ENCODE results near the gene CHD5. TPM values are rescaled to one million over a fixed set of nuclear protein-coding genes. Genes with fewer than 3 reads are reported as not detected.
A peak's percentile ranks its signal among the peaks of the same experiment; 100 is the strongest.

The CHD5 gene
- total and polyA plus RNA-seq, 7 experiments from 2014 or later, result 0.14 to 2.8 (median 0.37) TPM; not detected in 2

GRCh38 chr1:6150006-6150938, 29.8 kb downstream of the CHD5 start:
- H3K4me3 Mint-ChIP-seq, result peak overlapping the region in 1 of 10 donors; percentile 0
- Histone ChIP-seq H3K4me3 (ENCODE audit: low read length) (no peak overlapping the region), H3K27me3 (ENCODE audit: control insufficient read depth in 2 of 2, insufficient read depth in 2 of 2, low read length in 2 of 2) (peaks cover 0 to 3% of the 10 kb centered on the region in 2 donors), H3K9me3 (ENCODE audit: control insufficient read depth in 2 of 3, low read length in 3 of 3) (no peaks in the 10 kb centered on the region), H3K27ac (ENCODE audit: low read depth, low read length) (no peak overlapping the region), H3K36me3 (ENCODE audit: control insufficient read depth in 2 of 3, insufficient read depth in 3 of 3, low read length in 3 of 3) (no peaks in the 10 kb centered on the region), H3K4me1 (ENCODE audit: control insufficient read depth in 2 of 2, insufficient read depth in 2 of 2, low read length in 2 of 2) (peaks cover 0 to 8% of the 10 kb centered on the region in 2 donors)
- no peaks in the 10 kb centered on the region for H3K36me3 Mint-ChIP-seq
- CTCF ChIA-PET, result no interaction called here
- no peak overlapping the region for H3K27ac Mint-ChIP-seq
- DNase-seq (no peak), ATAC-seq (no peak)
- intact Hi-C loops (cut with micrococcal nuclease), result no loop called here
- POLR2A ChIA-PET, result no interaction called here
- H3K4me1 Mint-ChIP-seq, result peaks cover 0 to 30% (median 10%) of the 10 kb centered on the region in 7 donors
- H3K27me3 Mint-ChIP-seq, result peaks cover 0 to 10% (median 4%) of the 10 kb centered on the region in 5 donors
- peaks cover 0 to 1% (median 0%) of the 10 kb centered on the region in 11 donors for H3K9me3 Mint-ChIP-seq

GRCh38 chr1:6149597-6149996, 30.5 kb downstream of the CHD5 start:
- Mint-ChIP-seq H3K4me3 (no peak overlapping the region), H3K27ac (no peak overlapping the region), H3K36me3 (no peaks in the 10 kb centered on the region), H3K9me3 (peaks cover 0 to 1% (median 0%) of the 10 kb centered on the region in 11 donors), H3K4me1 (peaks cover 0 to 24% (median 9%) of the 10 kb centered on the region in 7 donors), H3K27me3 (peaks cover 0 to 10% (median 4%) of the 10 kb centered on the region in 5 donors)
- Histone ChIP-seq H3K36me3 (ENCODE audit: control insufficient read depth in 2 of 3, insufficient read depth in 3 of 3, low read length in 3 of 3) (no peaks in the 10 kb centered on the region), H3K27me3 (ENCODE audit: control insufficient read depth in 2 of 2, insufficient read depth in 2 of 2, low read length in 2 of 2) (peaks cover 0 to 3% of the 10 kb centered on the region in 2 donors), H3K4me1 (ENCODE audit: control insufficient read depth in 2 of 2, insufficient read depth in 2 of 2, low read length in 2 of 2) (peaks cover 0 to 8% of the 10 kb centered on the region in 2 donors), H3K27ac (ENCODE audit: low read depth, low read length) (no peak overlapping the region), H3K4me3 (ENCODE audit: low read length) (no peak overlapping the region), H3K9me3 (ENCODE audit: control insufficient read depth in 2 of 3, low read length in 3 of 3) (no peaks in the 10 kb centered on the region)
- ChIA-PET CTCF (no interaction called here), POLR2A (no interaction called here)
- no peak for DNase-seq
- ATAC-seq, result no peak
- intact Hi-C loops (cut with micrococcal nuclease), result loop anchor here in 1 of 2 donors (2.0 kb wide), 1 partner anchor 23 kb away; no protein-coding TSS in a partner anchor

- DNase-seq (peak; percentile 21 to 80 (median 55)), ATAC-seq (peak; percentile 92)
- intact Hi-C loops (cut with micrococcal nuclease), result loop anchor here in 1 of 2 donors (2.0 kb wide), 1 partner anchor 22 kb away; no protein-coding TSS in a partner anchor
- H3K4me1 ChIP-seq (ENCODE audit: control insufficient read depth in 2 of 2, insufficient read depth in 2 of 2, low read length in 2 of 2), result peaks cover 0 to 3% of the 10 kb centered on the region in 2 donors
- no peak overlapping the region for H3K27ac ChIP-seq (ENCODE audit: low read depth, low read length)
- ChIA-PET POLR2A (no interaction called here), CTCF (no interaction called here)
- no peaks in the 10 kb centered on the region for H3K36me3 Mint-ChIP-seq
- H3K36me3 ChIP-seq (ENCODE audit: control insufficient read depth in 2 of 3, insufficient read depth in 3 of 3, low read length in 3 of 3), result no peaks in the 10 kb centered on the region
- peaks cover 0 to 10% (median 4%) of the 10 kb centered on the region in 5 donors for H3K27me3 Mint-ChIP-seq
- H3K4me3 Mint-ChIP-seq, result peak overlapping the region in 6 of 10 donors; percentile 59 to 86 (median 78)
- no peak overlapping the region for H3K4me3 ChIP-seq (ENCODE audit: low read length)
- H3K4me1 Mint-ChIP-seq, result peaks cover 0 to 17% (median 9%) of the 10 kb centered on the region in 7 donors
- H3K9me3 ChIP-seq (ENCODE audit: control insufficient read depth in 2 of 3, low read length in 3 of 3), result no peaks in the 10 kb centered on the region
- H3K27ac Mint-ChIP-seq, result no peak overlapping the region
- peaks cover 0 to 1% (median 0%) of the 10 kb centered on the region in 11 donors for H3K9me3 Mint-ChIP-seq
- peaks cover 0 to 3% of the 10 kb centered on the region in 2 donors for H3K27me3 ChIP-seq (ENCODE audit: control insufficient read depth in 2 of 2, insufficient read depth in 2 of 2, low read length in 2 of 2)
Measured at GRCh38 chr1:6148497-6149241, 31.5 kb downstream of the CHD5 start.

- Mint-ChIP-seq H3K4me3 (no peak overlapping the region), H3K36me3 (no peaks in the 10 kb centered on the region), H3K27me3 (peaks cover 0 to 8% (median 4%) of the 10 kb centered on the region in 5 donors), H3K9me3 (peaks cover 0 to 1% (median 0%) of the 10 kb centered on the region in 11 donors), H3K4me1 (peaks cover 0 to 10% (median 6%) of the 10 kb centered on the region in 7 donors), H3K27ac (peak overlapping the region in 1 of 9 donors; percentile 71)
- Histone ChIP-seq H3K9me3 (ENCODE audit: control insufficient read depth in 2 of 3, low read length in 3 of 3) (no peaks in the 10 kb centered on the region), H3K27ac (ENCODE audit: low read depth, low read length) (no peak overlapping the region), H3K27me3 (ENCODE audit: control insufficient read depth in 2 of 2, insufficient read depth in 2 of 2, low read length in 2 of 2) (peaks cover 0 to 3% of the 10 kb centered on the region in 2 donors), H3K4me1 (ENCODE audit: control insufficient read depth in 2 of 2, insufficient read depth in 2 of 2, low read length in 2 of 2) (peaks cover 0 to 3% of the 10 kb centered on the region in 2 donors), H3K36me3 (ENCODE audit: control insufficient read depth in 2 of 3, insufficient read depth in 3 of 3, low read length in 3 of 3) (no peaks in the 10 kb centered on the region), H3K4me3 (ENCODE audit: low read length) (no peak overlapping the region)
- ChIA-PET CTCF (no interaction called here), POLR2A (no interaction called here)
- DNase-seq (no peak), ATAC-seq (no peak)
- intact Hi-C loops (cut with micrococcal nuclease), result no loop called here
Measured at GRCh38 chr1:6145864-6146410, 34.2 kb downstream of the CHD5 start.

GRCh38 chr1:6145396-6145750, 34.7 kb downstream of the CHD5 start:
- H3K27ac Mint-ChIP-seq, result no peak overlapping the region
- H3K4me1 Mint-ChIP-seq, result peaks cover 0 to 10% (median 6%) of the 10 kb centered on the region in 7 donors

GRCh38 chr1:6144647-6145395, 35.3 kb downstream of the CHD5 start:
- ATAC-seq, result no peak
- no peak for DNase-seq
- Mint-ChIP-seq H3K27me3 (peaks cover 0 to 8% (median 4%) of the 10 kb centered on the region in 5 donors), H3K4me3 (no peak overlapping the region), H3K36me3 (no peaks in the 10 kb centered on the region), H3K9me3 (peaks cover 0 to 1% (median 0%) of the 10 kb centered on the region in 11 donors), H3K4me1 (peaks cover 0 to 10% (median 6%) of the 10 kb centered on the region in 7 donors), H3K27ac (no peak overlapping the region)
- Histone ChIP-seq H3K4me1 (ENCODE audit: control insufficient read depth in 2 of 2, insufficient read depth in 2 of 2, low read length in 2 of 2) (peaks cover 0 to 3% of the 10 kb centered on the region in 2 donors), H3K9me3 (ENCODE audit: control insufficient read depth in 2 of 3, low read length in 3 of 3) (no peaks in the 10 kb centered on the region), H3K36me3 (ENCODE audit: control insufficient read depth in 2 of 3, insufficient read depth in 3 of 3, low read length in 3 of 3) (no peaks in the 10 kb centered on the region), H3K27me3 (ENCODE audit: control insufficient read depth in 2 of 2, insufficient read depth in 2 of 2, low read length in 2 of 2) (peaks cover 0 to 3% of the 10 kb centered on the region in 2 donors), H3K4me3 (ENCODE audit: low read length) (no peak overlapping the region), H3K27ac (ENCODE audit: low read depth, low read length) (no peak overlapping the region)
- POLR2A ChIA-PET, result no interaction called here
- intact Hi-C loops (cut with micrococcal nuclease), result no loop called here
- CTCF ChIA-PET, result no interaction called here

More at GRCh38 chr1:6145396-6145750, 34.7 kb downstream of the CHD5 start:
- peaks cover 0 to 3% of the 10 kb centered on the region in 2 donors for H3K4me1 ChIP-seq (ENCODE audit: control insufficient read depth in 2 of 2, insufficient read depth in 2 of 2, low read length in 2 of 2)
- no peak for DNase-seq
- intact Hi-C loops (cut with micrococcal nuclease), result no loop called here
- H3K4me3 ChIP-seq (ENCODE audit: low read length), result no peak overlapping the region
- Mint-ChIP-seq H3K9me3 (peaks cover 0 to 1% (median 0%) of the 10 kb centered on the region in 11 donors), H3K27me3 (peaks cover 0 to 8% (median 4%) of the 10 kb centered on the region in 5 donors), H3K4me3 (no peak overlapping the region), H3K36me3 (no peaks in the 10 kb centered on the region)
- ATAC-seq, result no peak
- no peak overlapping the region for H3K27ac ChIP-seq (ENCODE audit: low read depth, low read length)
- H3K27me3 ChIP-seq (ENCODE audit: control insufficient read depth in 2 of 2, insufficient read depth in 2 of 2, low read length in 2 of 2), result peaks cover 0 to 3% of the 10 kb centered on the region in 2 donors
- ChIA-PET POLR2A (no interaction called here), CTCF (no interaction called here)
- H3K36me3 ChIP-seq (ENCODE audit: control insufficient read depth in 2 of 3, insufficient read depth in 3 of 3, low read length in 3 of 3), result no peaks in the 10 kb centered on the region
- no peaks in the 10 kb centered on the region for H3K9me3 ChIP-seq (ENCODE audit: control insufficient read depth in 2 of 3, low read length in 3 of 3)
